ENCODE measurements around the gene MYRF.

MYRF gene

DNA sequence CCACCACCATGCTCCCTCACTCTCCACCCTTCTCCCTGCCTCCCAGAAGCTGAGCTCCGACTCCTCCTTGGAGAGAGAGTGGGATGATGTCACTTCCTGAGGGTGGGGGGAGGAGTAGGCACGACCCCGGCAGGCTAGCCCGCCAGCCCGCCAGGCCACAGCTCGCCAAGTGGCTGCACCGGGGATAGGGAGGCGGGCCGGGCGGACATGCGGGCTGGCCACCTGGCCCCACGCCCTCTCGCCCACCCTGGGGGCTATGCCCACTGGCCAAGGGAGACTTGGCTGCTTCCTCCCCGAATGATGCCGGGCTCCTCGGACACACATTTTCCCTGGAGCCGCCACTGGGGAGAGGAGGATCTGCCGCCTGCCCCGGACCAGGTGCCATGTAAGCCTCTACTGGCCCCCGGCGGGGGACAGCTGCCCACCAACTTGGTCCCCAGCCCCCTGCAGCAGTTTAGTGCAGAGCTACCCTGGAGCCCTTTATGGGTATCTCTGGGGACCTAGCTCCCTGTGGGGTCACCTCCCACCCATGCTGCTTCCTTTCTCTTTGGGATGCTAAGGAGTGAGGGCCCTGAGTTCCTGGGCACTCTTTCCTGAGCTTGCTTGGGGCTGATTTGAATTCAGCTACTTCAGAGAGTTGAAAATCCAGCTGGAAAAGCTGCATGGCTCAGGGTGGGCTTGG is 33.7 kb upstream of the MYRF start:
- H3K4me3 ChIP-seq (ENCODE audit: low read depth, low read length), result peak overlapping the region; percentile 60
- H3K27me3 ChIP-seq (ENCODE audit: control insufficient read depth, insufficient read depth, low read length), result no peaks in the 10 kb centered on the region
- peak overlapping the region; percentile 77 for H3K27ac ChIP-seq (ENCODE audit: low read depth, low read length)
- H3K9ac ChIP-seq (ENCODE audit: low read depth, low read length), result peak overlapping the region; percentile 63
- peaks cover 10% of the 10 kb centered on the region; the same call in 1 of the 2 replicates for H3K36me3 ChIP-seq (ENCODE audit: control insufficient read depth, insufficient read depth, low read length)
- peaks cover 31% of the 10 kb centered on the region for H3K4me1 ChIP-seq (ENCODE audit: control insufficient read depth, insufficient read depth, low read length)
- no peaks in the 10 kb centered on the region for H3K9me3 ChIP-seq (ENCODE audit: control insufficient read depth, insufficient read depth, low read length)

DNA sequence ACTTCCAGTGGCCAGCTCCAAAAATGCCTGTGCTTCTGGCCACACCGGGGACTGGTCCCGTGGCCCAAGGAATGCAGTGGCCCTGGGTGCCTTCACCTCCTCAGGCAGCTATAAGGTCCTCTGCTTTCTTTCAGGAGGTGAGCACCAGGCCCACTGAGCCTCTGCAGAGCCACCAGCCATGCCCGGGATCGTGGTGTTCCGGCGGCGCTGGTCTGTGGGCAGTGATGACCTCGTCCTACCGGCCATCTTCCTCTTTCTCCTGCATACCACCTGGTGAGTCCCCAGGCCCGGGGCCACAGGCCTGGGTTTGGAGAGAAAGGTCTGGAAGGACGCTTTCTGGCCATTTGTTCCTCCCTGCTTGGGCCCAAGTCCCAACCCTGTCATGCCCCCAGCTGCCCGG is 32.5 kb upstream of the MYRF start:
- H3K27me3 ChIP-seq (ENCODE audit: control insufficient read depth, insufficient read depth, low read length), result no peaks in the 10 kb centered on the region
- H3K9me3 ChIP-seq (ENCODE audit: control insufficient read depth, insufficient read depth, low read length), result no peaks in the 10 kb centered on the region
- H3K4me1 ChIP-seq (ENCODE audit: control insufficient read depth, insufficient read depth, low read length), result peaks cover 31% of the 10 kb centered on the region
- H3K27ac ChIP-seq (ENCODE audit: low read depth, low read length), result no peak overlapping the region
- no peak overlapping the region for H3K9ac ChIP-seq (ENCODE audit: low read depth, low read length)
- H3K36me3 ChIP-seq (ENCODE audit: control insufficient read depth, insufficient read depth, low read length), result peaks cover 11% of the 10 kb centered on the region; the same call in 1 of the 2 replicates
- H3K4me3 ChIP-seq (ENCODE audit: low read depth, low read length), result no peak overlapping the region

DNA sequence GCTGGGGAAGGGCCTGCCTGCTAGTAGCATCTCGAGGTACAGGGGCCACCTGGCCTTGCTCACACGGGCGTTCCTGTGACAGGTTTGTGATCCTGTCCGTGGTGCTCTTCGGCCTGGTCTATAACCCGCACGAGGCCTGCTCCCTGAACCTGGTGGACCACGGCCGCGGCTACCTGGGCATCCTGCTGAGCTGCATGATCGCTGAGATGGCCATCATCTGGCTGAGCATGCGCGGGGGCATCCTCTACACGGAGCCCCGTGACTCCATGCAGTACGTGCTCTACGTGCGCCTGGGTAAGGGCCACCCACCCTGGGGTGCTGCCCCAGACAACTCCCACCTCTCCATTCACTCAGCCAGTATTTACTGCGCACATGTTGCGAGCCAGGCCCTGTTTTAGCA is 31.8 kb upstream of the MYRF start:
- H3K9me3 ChIP-seq (ENCODE audit: control insufficient read depth, insufficient read depth, low read length), result no peaks in the 10 kb centered on the region
- H3K27me3 ChIP-seq (ENCODE audit: control insufficient read depth, insufficient read depth, low read length), result no peaks in the 10 kb centered on the region
- no peak overlapping the region for H3K27ac ChIP-seq (ENCODE audit: low read depth, low read length)
- H3K9ac ChIP-seq (ENCODE audit: low read depth, low read length), result no peak overlapping the region
- peaks cover 11% of the 10 kb centered on the region; the same call in 1 of the 2 replicates for H3K36me3 ChIP-seq (ENCODE audit: control insufficient read depth, insufficient read depth, low read length)
- peaks cover 31% of the 10 kb centered on the region for H3K4me1 ChIP-seq (ENCODE audit: control insufficient read depth, insufficient read depth, low read length)
- no peak overlapping the region for H3K4me3 ChIP-seq (ENCODE audit: low read depth, low read length)

DNA sequence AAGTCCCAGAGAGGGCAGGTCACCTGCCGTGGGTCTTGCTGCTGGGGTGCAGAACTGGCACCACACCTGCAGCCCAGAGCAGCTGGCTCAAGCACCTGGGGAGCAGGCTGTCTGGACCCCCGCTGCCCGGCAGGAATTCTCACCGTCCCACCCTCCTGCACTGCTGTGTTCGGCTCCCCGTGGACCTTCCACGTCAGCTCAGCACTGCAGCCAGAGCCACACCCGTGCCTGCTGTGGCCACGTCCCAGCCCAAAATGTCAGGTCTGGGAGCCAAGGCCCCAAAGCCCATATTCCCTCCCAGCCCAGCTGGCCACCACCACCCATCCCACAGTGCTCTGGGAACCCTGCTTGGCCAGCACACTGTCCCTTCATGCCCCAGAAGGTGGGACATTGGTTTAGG is 28.0 kb upstream of the MYRF start:
- no peaks in the 10 kb centered on the region for H3K27me3 ChIP-seq (ENCODE audit: control insufficient read depth, insufficient read depth, low read length)
- no peak overlapping the region for H3K27ac ChIP-seq (ENCODE audit: low read depth, low read length)
- no peak overlapping the region for H3K4me3 ChIP-seq (ENCODE audit: low read depth, low read length)
- no peaks in the 10 kb centered on the region for H3K9me3 ChIP-seq (ENCODE audit: control insufficient read depth, insufficient read depth, low read length)
- H3K9ac ChIP-seq (ENCODE audit: low read depth, low read length), result no peak overlapping the region
- peaks cover 2% of the 10 kb centered on the region; the same call in 1 of the 2 replicates for H3K4me1 ChIP-seq (ENCODE audit: control insufficient read depth, insufficient read depth, low read length)
- H3K36me3 ChIP-seq (ENCODE audit: control insufficient read depth, insufficient read depth, low read length), result peaks cover 28% of the 10 kb centered on the region

DNA sequence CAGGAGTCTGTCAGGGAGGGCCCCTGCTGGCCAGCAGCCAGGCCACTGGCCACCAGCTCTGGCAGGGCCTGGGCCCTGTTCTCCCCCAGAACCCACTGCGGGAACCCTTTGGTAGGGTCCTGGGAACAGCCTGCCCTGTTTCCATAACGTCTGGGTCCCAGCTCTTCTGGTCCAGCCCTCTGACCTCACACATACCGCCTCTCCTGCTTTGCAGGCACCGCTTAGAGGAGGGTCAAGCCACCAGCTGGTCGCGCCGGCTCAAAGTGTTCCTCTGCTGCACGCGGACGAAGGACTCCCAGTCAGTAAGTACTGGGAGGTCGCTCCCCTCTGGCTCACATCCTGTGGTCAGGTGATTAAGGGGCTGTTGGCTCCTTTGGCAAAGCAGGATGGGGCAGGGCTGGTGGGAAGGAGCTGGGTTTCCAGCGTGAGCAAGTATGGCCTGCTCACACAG is 26.6 kb upstream of the MYRF start:
- Histone ChIP-seq H3K36me3 (ENCODE audit: control insufficient read depth, insufficient read depth, low read length) (peaks cover 26% of the 10 kb centered on the region), H3K4me1 (ENCODE audit: control insufficient read depth, insufficient read depth, low read length) (no peaks in the 10 kb centered on the region), H3K9me3 (ENCODE audit: control insufficient read depth, insufficient read depth, low read length) (no peaks in the 10 kb centered on the region), H3K27me3 (ENCODE audit: control insufficient read depth, insufficient read depth, low read length) (no peaks in the 10 kb centered on the region), H3K4me3 (ENCODE audit: low read depth, low read length) (no peak overlapping the region), H3K27ac (ENCODE audit: low read depth, low read length) (no peak overlapping the region), H3K9ac (ENCODE audit: low read depth, low read length) (no peak overlapping the region)

DNA sequence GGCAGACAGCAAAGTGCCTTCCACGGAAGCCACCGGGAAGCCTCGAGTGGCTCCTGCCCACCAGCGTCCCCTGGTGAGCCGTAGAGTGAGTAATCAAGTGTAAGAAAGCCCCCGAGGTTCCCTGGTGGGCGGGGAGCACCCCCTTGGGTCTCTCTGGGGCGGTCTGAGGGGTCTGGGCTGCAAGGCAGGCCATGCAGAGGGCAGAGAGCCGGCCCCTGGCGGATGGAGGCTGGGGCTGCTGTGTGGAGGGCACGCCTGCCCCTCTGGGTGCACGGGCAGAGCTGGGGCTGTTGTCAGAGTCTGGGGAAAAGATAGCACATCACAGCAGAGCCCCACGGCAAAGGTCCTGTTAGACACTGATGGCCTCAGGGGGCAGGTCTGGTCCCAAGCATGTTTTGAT is 25.7 kb upstream of the MYRF start:
- peaks cover 26% of the 10 kb centered on the region for H3K36me3 ChIP-seq (ENCODE audit: control insufficient read depth, insufficient read depth, low read length)
- no peaks in the 10 kb centered on the region for H3K27me3 ChIP-seq (ENCODE audit: control insufficient read depth, insufficient read depth, low read length)
- H3K9ac ChIP-seq (ENCODE audit: low read depth, low read length), result no peak overlapping the region
- H3K4me1 ChIP-seq (ENCODE audit: control insufficient read depth, insufficient read depth, low read length), result no peaks in the 10 kb centered on the region
- H3K4me3 ChIP-seq (ENCODE audit: low read depth, low read length), result no peak overlapping the region
- no peaks in the 10 kb centered on the region for H3K9me3 ChIP-seq (ENCODE audit: control insufficient read depth, insufficient read depth, low read length)
- no peak overlapping the region for H3K27ac ChIP-seq (ENCODE audit: low read depth, low read length)

DNA sequence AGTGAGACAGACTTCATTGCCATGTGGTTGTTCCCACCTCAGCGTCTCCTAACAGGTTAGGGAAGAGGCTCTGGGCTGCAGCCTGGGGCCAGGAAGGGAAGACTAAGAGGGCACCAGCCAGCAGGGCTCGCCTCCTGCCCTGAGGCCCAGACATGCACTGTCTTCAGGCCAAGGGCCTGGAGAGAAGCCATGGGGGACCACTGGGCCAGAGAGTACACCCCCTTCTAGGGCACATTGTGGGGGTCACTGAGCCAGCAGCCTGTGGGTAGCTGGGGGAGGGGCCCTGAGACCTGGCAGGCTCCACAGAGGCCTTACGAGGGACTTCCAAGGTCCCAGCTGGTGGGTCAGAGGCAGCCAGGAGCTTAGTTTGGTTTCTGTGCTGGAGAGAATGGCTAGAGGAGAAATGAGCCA is 25.0 kb upstream of the MYRF start:
- H3K9ac ChIP-seq (ENCODE audit: low read depth, low read length), result no peak overlapping the region
- no peaks in the 10 kb centered on the region for H3K4me1 ChIP-seq (ENCODE audit: control insufficient read depth, insufficient read depth, low read length)
- peaks cover 26% of the 10 kb centered on the region for H3K36me3 ChIP-seq (ENCODE audit: control insufficient read depth, insufficient read depth, low read length)
- H3K27me3 ChIP-seq (ENCODE audit: control insufficient read depth, insufficient read depth, low read length), result no peaks in the 10 kb centered on the region
- H3K27ac ChIP-seq (ENCODE audit: low read depth, low read length), result no peak overlapping the region
- no peak overlapping the region for H3K4me3 ChIP-seq (ENCODE audit: low read depth, low read length)
- no peaks in the 10 kb centered on the region for H3K9me3 ChIP-seq (ENCODE audit: control insufficient read depth, insufficient read depth, low read length)

DNA sequence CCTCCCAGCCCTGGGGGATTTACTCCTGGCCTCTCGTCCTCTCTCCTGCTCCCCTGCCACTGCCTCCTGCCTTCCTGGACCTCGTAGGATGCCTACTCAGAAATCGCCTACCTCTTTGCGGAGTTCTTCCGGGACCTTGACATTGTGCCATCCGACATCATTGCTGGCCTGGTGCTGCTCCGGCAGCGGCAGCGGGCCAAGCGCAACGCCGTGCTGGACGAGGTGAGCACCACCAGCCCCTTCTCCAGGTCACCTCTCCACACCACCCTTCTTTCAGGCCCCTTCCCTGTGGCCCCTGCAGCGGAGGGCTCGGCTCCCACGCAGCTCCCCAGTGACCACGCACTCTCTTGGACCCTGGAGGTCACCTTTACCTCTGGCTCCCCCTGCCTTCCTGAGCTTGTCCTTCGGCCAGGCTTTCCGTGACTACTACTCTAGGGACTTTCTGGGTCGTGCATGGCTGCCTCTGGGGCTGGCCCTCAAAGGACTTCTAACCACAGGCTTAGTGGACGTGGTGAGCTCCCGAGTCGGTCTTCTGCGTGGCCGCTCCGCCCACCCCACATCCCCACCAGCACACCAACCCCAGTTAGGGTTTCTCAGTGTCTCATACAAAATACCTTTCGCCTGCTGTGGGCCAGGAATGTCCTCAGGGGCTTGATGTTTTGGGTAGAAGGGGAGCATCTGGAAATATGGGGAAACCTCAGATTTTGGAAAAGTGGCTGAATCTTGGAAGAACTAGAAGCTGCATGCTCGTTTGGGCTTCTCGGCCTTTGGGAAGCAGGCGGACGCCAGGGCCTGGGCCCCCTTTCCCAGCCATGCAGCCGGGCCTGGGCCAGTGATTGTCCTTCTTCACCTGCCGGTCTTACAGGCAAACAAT is 24.1 kb upstream of the MYRF start:
- H3K4me3 ChIP-seq (ENCODE audit: low read depth, low read length), result no peak overlapping the region
- H3K4me1 ChIP-seq (ENCODE audit: control insufficient read depth, insufficient read depth, low read length), result no peaks in the 10 kb centered on the region
- peaks cover 24% of the 10 kb centered on the region for H3K36me3 ChIP-seq (ENCODE audit: control insufficient read depth, insufficient read depth, low read length)
- no peaks in the 10 kb centered on the region for H3K27me3 ChIP-seq (ENCODE audit: control insufficient read depth, insufficient read depth, low read length)
- H3K9ac ChIP-seq (ENCODE audit: low read depth, low read length), result no peak overlapping the region
- no peaks in the 10 kb centered on the region for H3K9me3 ChIP-seq (ENCODE audit: control insufficient read depth, insufficient read depth, low read length)
- H3K27ac ChIP-seq (ENCODE audit: low read depth, low read length), result no peak overlapping the region

DNA sequence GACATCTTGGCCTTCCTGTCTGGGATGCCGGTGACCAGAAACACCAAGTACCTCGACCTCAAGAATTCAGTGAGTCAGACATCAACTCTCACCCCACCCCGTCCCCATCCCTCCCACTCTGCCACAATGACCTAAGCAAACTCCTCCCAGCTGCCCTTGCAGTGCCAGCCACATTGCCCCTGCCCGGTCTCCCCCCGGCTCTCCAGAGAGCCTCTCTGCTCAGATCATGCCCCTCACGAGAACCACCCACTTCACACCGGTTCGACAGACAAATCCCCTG is 23.6 kb upstream of the MYRF start:
- peaks cover 19% of the 10 kb centered on the region for H3K36me3 ChIP-seq (ENCODE audit: control insufficient read depth, insufficient read depth, low read length)
- no peak overlapping the region for H3K27ac ChIP-seq (ENCODE audit: low read depth, low read length)
- no peaks in the 10 kb centered on the region for H3K4me1 ChIP-seq (ENCODE audit: control insufficient read depth, insufficient read depth, low read length)
- H3K4me3 ChIP-seq (ENCODE audit: low read depth, low read length), result no peak overlapping the region
- H3K9me3 ChIP-seq (ENCODE audit: control insufficient read depth, insufficient read depth, low read length), result no peaks in the 10 kb centered on the region
- no peak overlapping the region for H3K9ac ChIP-seq (ENCODE audit: low read depth, low read length)
- no peaks in the 10 kb centered on the region for H3K27me3 ChIP-seq (ENCODE audit: control insufficient read depth, insufficient read depth, low read length)

DNA sequence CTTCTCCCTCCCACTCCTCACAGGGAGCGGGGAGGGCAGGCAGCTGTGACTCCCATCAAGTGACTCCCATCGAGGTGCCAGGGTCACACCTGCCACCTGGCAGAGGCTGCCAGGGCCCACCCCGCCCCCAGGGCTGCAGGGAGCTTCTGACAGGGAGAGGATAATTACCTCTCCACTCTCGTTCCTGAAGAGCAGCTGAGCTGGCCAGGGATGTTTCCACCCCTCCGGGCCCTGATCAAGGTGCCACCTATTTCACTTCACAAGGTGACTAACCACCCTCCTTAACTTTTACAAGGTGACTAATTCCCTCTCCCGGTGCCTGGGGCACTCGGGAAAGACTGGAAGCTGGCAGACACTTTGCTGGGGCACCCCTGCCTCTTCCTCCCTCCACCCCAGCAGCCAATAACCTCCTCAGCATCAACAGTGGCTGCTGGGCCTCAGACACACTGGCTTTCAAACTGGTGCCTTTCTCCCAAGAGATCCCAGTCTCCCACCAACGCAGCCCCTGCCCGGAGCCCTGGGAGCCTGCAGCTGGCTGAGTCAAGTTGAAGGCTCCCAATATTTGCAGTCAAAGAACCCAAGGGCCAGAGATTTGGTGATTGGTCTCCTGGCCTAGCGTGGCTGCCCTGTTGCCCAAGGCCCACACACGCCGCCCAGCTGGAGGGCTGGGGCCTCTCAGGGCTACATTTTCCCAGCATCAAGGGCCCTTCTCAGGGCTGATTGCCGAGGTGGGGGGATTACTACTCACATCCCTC is 22.0 kb upstream of the MYRF start:
- no peaks in the 10 kb centered on the region for H3K4me1 ChIP-seq (ENCODE audit: control insufficient read depth, insufficient read depth, low read length)
- H3K36me3 ChIP-seq (ENCODE audit: control insufficient read depth, insufficient read depth, low read length), result peaks cover 23% of the 10 kb centered on the region
- no peak overlapping the region for H3K4me3 ChIP-seq (ENCODE audit: low read depth, low read length)
- no peaks in the 10 kb centered on the region for H3K9me3 ChIP-seq (ENCODE audit: control insufficient read depth, insufficient read depth, low read length)
- H3K27ac ChIP-seq (ENCODE audit: low read depth, low read length), result no peak overlapping the region
- no peak overlapping the region for H3K9ac ChIP-seq (ENCODE audit: low read depth, low read length)
- no peaks in the 10 kb centered on the region for H3K27me3 ChIP-seq (ENCODE audit: control insufficient read depth, insufficient read depth, low read length)
